SK-N-SH treated with all-trans-retinoic acid at 6 μM for 48 hours (cell line): ENCODE measurements around the gene STKLD1.

Experiments
- ARNTL ChIP-seq: fragments of 450-650 bp; formaldehyde crosslinking; IDR thresholded peaks from 2 replicates; pipeline ENCODE4 v1.5.0; 2020; ENCODE audit warnings: low read depth, mild to moderate bottlenecking, moderate library complexity, borderline replicate concordance
- CREB5 ChIP-seq: fragments of 250-450 bp; sonication (Bioruptor Pico); IDR thresholded peaks from 2 replicates; pipeline ENCODE4 v1.5.1; 2020; ENCODE audit warnings: low read depth, mild to moderate bottlenecking, moderate library complexity
- CSDC2 ChIP-seq: fragments of 250-450 bp; sonication (Bioruptor Pico); IDR thresholded peaks from 2 replicates; pipeline ENCODE4 v1.5.0; 2020; ENCODE audit warnings: mild to moderate bottlenecking, moderate library complexity
- ESRRG ChIP-seq: fragments of 250-450 bp; sonication (Bioruptor Pico); IDR thresholded peaks from 2 replicates; pipeline ENCODE4 v1.6.1; 2021; ENCODE audit warnings: mild to moderate bottlenecking
- ISL1 ChIP-seq: fragments of 250-450 bp; sonication (Bioruptor Pico); IDR thresholded peaks from 2 replicates; pipeline ENCODE4 v2.1.2; 2022; ENCODE audit warnings: mild to moderate bottlenecking, moderate library complexity
- OSR1 ChIP-seq: fragments of 250-450 bp; sonication (Bioruptor Pico); IDR thresholded peaks from 2 replicates; pipeline ENCODE4 v1.8.0; 2022; ENCODE audit warnings: moderate library complexity, mild to moderate bottlenecking, inconsistent platforms
- PATZ1 ChIP-seq: fragments of 250-450 bp; sonication (Bioruptor Pico); IDR thresholded peaks from 2 replicates; pipeline ENCODE4 v1.8.0; 2020; ENCODE audit warnings: mild to moderate bottlenecking, moderate library complexity, borderline replicate concordance
- RARB ChIP-seq: fragments of 250-450 bp; sonication (Bioruptor Pico); IDR thresholded peaks from 2 replicates; pipeline ENCODE4 v1.8.0; 2021; ENCODE audit warnings: mild to moderate bottlenecking, moderate library complexity
- TOX ChIP-seq: fragments of 250-450 bp; sonication (Bioruptor Pico); IDR thresholded peaks from 2 replicates; pipeline ENCODE4 v1.8.0; 2021; ENCODE audit warnings: mild to moderate bottlenecking, moderate library complexity, borderline replicate concordance
- TSHZ2 ChIP-seq: fragments of 250-450 bp; sonication (Bioruptor Pico); IDR thresholded peaks from 2 replicates; pipeline ENCODE4 v1.5.0; 2020; ENCODE audit warnings: mild to moderate bottlenecking, moderate library complexity
- ZFP3 ChIP-seq: fragments of 250-450 bp; sonication (Bioruptor Pico); IDR thresholded peaks from 2 replicates; pipeline ENCODE4 v1.5.0; 2020; ENCODE audit warnings: mild to moderate bottlenecking, moderate library complexity
- ZFP30 ChIP-seq: fragments of 450-650 bp; formaldehyde crosslinking; IDR thresholded peaks from 2 replicates; pipeline ENCODE4 v1.5.0; 2022; ENCODE audit warnings: mild to moderate bottlenecking, moderate library complexity
- TF ChIP-seq, protein P1 (sequence below): fragments of 250-450 bp; sonication (Bioruptor Pico); IDR thresholded peaks from 2 replicates; pipeline ENCODE4 v1.5.1; 2021; ENCODE audit warnings: mild to moderate bottlenecking, moderate library complexity
- TF ChIP-seq, protein P2 (sequence below): fragments of 250-450 bp; sonication (Bioruptor Pico); IDR thresholded peaks from 2 replicates; pipeline ENCODE4 v1.8.0; 2021; ENCODE audit warnings: low read depth, mild to moderate bottlenecking, moderate library complexity, borderline replicate concordance

- TF ChIP-seq ISL1 (CRISPR knock-in tag) (no peak), CREB5 (CRISPR knock-in tag) (no peak), CSDC2 (CRISPR knock-in tag) (no peak), TOX (CRISPR knock-in tag) (no peak), TSHZ2 (CRISPR knock-in tag) (no peak), PATZ1 (CRISPR knock-in tag) (no peak), ZFP30 (CRISPR knock-in tag) (no peak), ARNTL (no peak), OSR1 (no peak), RARB (no peak), ZFP3 (no peak), ESRRG (CRISPR knock-in tag) (no peak)
- TF ChIP-seq, protein P1, sequence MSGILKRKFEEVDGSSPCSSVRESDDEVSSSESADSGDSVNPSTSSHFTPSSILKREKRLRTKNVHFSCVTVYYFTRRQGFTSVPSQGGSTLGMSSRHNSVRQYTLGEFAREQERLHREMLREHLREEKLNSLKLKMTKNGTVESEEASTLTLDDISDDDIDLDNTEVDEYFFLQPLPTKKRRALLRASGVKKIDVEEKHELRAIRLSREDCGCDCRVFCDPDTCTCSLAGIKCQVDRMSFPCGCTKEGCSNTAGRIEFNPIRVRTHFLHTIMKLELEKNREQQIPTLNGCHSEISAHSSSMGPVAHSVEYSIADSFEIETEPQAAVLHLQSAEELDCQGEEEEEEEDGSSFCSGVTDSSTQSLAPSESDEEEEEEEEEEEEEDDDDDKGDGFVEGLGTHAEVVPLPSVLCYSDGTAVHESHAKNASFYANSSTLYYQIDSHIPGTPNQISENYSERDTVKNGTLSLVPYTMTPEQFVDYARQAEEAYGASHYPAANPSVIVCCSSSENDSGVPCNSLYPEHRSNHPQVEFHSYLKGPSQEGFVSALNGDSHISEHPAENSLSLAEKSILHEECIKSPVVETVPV (CRISPR knock-in tag), result no peak
- TF ChIP-seq, protein P2, sequence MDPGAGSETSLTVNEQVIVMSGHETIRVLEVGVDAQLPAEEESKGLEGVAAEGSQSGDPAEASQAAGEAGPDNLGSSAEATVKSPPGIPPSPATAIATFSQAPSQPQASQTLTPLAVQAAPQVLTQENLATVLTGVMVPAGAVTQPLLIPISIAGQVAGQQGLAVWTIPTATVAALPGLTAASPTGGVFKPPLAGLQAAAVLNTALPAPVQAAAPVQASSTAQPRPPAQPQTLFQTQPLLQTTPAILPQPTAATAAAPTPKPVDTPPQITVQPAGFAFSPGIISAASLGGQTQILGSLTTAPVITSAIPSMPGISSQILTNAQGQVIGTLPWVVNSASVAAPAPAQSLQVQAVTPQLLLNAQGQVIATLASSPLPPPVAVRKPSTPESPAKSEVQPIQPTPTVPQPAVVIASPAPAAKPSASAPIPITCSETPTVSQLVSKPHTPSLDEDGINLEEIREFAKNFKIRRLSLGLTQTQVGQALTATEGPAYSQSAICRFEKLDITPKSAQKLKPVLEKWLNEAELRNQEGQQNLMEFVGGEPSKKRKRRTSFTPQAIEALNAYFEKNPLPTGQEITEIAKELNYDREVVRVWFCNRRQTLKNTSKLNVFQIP, result no peak
These were observed 2.3 kb downstream of the STKLD1 start for GRCh38 chr9:133378408-133378962.
